ENCODE results near the gene ERICH3.

The ERICH3 gene

GRCh38 chr1:74523873-74524480 lies 149.6 kb downstream of the ERICH3 start (continued):
- TF ChIP-seq PATZ1 (CRISPR knock-in tag; IDR thresholded peaks at IDR 0.05; ENCODE audit: borderline replicate concordance) (no peak), ZFP3 (CRISPR knock-in tag; IDR thresholded peaks at IDR 0.05) (no peak), ARNTL (CRISPR knock-in tag; IDR thresholded peaks at IDR 0.05; ENCODE audit: borderline replicate concordance, low read depth) (no peak), TSHZ2 (CRISPR knock-in tag; IDR thresholded peaks at IDR 0.05) (no peak), ISL1 (CRISPR knock-in tag; IDR thresholded peaks at IDR 0.05) (no peak)

- ATAC-seq = no peak; the same call in 2 of the 3 replicates
- no peak for TF ChIP-seq ZNF8 (CRISPR knock-in tag; IDR thresholded peaks at IDR 0.05)
- TF ChIP-seq POU6F1 (CRISPR knock-in tag; IDR thresholded peaks at IDR 0.05; ENCODE audit: borderline replicate concordance, low read depth) = no peak
- TF ChIP-seq BACH2 (CRISPR knock-in tag; IDR thresholded peaks at IDR 0.05; ENCODE audit: borderline replicate concordance) = no peak
- no peak for TF ChIP-seq ZNF70 (CRISPR knock-in tag; IDR thresholded peaks at IDR 0.05)
- no peak for TF ChIP-seq ZFP3 (CRISPR knock-in tag; IDR thresholded peaks at IDR 0.05)
- no peak for TF ChIP-seq PPARA (CRISPR knock-in tag; IDR thresholded peaks at IDR 0.05; ENCODE audit: borderline replicate concordance)
- no peak for TF ChIP-seq TCF4 (CRISPR knock-in tag; IDR thresholded peaks at IDR 0.05; ENCODE audit: borderline replicate concordance)
- no peak for TF ChIP-seq CREB5 (CRISPR knock-in tag; IDR thresholded peaks at IDR 0.05; ENCODE audit: low read depth)
- no peak for TF ChIP-seq TSHZ2 (CRISPR knock-in tag; IDR thresholded peaks at IDR 0.05)
- no peak for TF ChIP-seq CSDC2 (CRISPR knock-in tag; IDR thresholded peaks at IDR 0.05)
- no peak for TF ChIP-seq ESRRG (CRISPR knock-in tag; IDR thresholded peaks at IDR 0.05)
- TF ChIP-seq CSRNP3 (CRISPR knock-in tag; IDR thresholded peaks at IDR 0.05) = no peak
- no peak for TF ChIP-seq ZFP30 (CRISPR knock-in tag; IDR thresholded peaks at IDR 0.05)
Observed at GRCh38 chr1:74522148-74522547, 151.4 kb downstream of the ERICH3 start.
